Neural progenitor cell (in vitro differentiated cells): Measurements from ENCODE around the gene IL7R.

ENCODE experiments used
- CTCF ChIP-seq: fragments of 200-600 bp; sonication (generic); IDR thresholded peaks from 2 replicates; pipeline ENCODE4 v1.5.1; 2017; ENCODE audit warnings: antibody characterized with exemption, mild to moderate bottlenecking
- EZH2 ChIP-seq: fragments of 200-600 bp; sonication (generic); IDR thresholded peaks from 2 replicates; pipeline ENCODE4 v1.6.1; 2017; ENCODE audit warnings: antibody characterized with exemption, mild to moderate bottlenecking, moderate library complexity

- TF ChIP-seq CTCF (no peak), EZH2 (no peak)
Measured at GRCh38 chr5:35877655-35878054, 21.0 kb downstream of the IL7R start.
